Pons (tissue), 1 donor: ENCODE results near the gene SCN4A.
"Not testable (repeated sequence)": the region's sequence is repeated elsewhere in the genome, so short reads cannot be mapped to it uniquely, and the experiment has no call there.

Experiments
- DNase-seq: peaks from one replicate; pipeline ENCODE4 v3.0.0-alpha.2; 2016; ENCODE audit warnings: low spot score

The SCN4A gene

GRCh38 chr17:63916566-63917185, 56.0 kb downstream of the SCN4A start:
- DNase-seq, result no peak

- DNase-seq, result not testable (repeated sequence)
These were observed 57.0 kb downstream of the SCN4A start for GRCh38 chr17:63915753-63916152.

- no peak for DNase-seq
These were observed 58.2 kb downstream of the SCN4A start for GRCh38 chr17:63914471-63914870.

- no peak for DNase-seq
These were observed 61.0 kb downstream of the SCN4A start for GRCh38 chr17:63911657-63912100.

- no peak for DNase-seq
These were observed 61.6 kb downstream of the SCN4A start, which contains the start of gene CSHL1 for GRCh38 chr17:63911041-63911635. Gene CSHL1 (minus strand): TSS chr17:63911258. CDS start chr17:63911196, 62 bp downstream.

GRCh38 chr17:63910096-63910495, 62.6 kb downstream of the SCN4A start:
- DNase-seq, result no peak

DNA sequence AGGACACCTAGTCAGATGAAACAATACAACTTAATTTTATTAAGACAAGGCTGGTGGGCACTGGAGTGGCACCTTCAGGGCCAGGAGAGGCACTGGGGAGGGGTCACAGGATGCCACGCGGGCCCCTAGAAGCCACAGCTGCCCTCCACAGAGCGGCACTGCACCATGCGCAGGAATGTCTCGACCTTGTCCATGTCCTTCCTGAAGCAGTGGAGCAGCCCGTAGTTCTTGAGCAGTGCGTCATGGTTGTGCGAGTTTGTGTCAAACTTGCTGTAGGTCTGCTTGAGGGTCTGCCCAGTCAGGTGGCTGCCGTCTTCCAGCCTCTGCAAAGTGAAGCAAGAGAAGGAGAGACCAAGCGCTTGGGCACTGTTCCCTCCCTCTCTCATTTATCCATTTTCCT, 63.1 kb downstream of the SCN4A start:
- DNase-seq, result not testable (repeated sequence)

DNA sequence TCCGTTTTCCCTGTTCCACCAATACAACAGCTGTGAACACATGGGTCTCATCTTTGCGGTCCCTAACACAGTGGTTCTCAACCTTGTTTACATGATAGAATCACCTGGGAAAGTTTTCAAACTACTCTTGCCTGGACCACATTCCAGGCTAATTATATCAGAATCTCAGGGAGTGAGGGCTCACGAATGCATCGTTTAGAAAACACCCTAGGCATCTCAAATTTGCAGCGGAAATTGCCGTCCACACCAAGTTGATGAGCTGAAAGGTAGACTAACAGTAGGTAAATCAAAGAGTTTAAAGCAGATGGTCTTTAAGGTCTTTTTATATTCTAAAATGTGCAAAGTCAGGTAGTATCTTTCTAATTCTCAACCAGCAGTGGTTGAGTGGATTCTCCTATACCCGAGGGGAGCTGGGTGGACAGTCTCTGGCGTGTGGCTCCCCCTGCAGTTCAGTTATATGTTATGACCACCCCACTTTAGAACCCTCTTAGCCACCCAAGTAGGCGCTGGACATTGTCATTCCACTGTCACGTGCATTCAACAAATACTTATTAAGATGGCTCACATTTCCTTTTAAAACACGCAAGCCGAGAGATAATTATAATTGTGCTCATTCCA, 65.4 kb downstream of the SCN4A start:
- DNase-seq, result not testable (repeated sequence)

DNA sequence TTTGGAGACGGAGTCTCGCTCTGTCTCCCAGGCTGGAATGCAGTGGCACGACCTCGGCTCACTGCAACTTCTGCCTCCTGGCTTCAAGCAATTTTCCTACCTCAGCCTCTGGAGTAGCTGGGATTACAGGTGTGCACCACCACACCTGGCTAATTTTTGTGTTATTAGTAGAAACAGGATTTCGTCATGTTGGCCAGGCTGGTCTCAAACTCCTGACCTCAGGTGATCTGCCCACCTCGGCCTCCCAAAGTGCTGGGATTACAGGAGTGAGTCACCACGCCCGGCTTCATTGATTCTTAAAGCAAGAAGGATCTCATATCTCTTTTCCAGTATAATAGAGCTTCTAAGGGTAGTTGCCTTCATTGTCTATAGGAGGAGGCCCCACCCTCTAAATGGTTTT, 67.9 kb downstream of the SCN4A start:
- not testable (repeated sequence) for DNase-seq

- not testable (repeated sequence) for DNase-seq
These were observed 68.9 kb downstream of the SCN4A start for GRCh38 chr17:63903787-63904201.

DNA sequence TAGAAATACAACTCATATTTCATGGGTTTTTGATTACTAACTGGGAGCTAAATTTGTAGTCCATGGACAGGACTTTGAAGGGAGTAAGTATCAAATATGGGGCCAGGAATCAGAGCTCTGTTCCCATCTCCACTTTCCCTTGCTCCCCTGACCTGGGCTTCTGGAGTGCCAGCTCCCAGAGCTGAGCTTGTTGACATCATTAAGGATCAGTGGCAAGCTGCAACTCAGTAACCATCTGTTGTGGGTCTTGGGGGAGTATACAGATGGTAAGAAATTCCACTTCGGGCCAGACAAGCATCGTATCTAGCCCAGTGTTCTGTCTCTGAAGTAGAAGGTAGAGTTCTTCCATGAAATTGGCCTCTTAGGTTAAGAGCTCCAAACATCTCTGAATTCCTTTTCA, 70.7 kb downstream of the SCN4A start:
- DNase-seq, result not testable (repeated sequence)

GRCh38 chr17:63898899-63899798, 73.6 kb downstream of the SCN4A start:
- DNase-seq, result not testable (repeated sequence)

- not testable (repeated sequence) for DNase-seq
These were observed 76.0 kb downstream of the SCN4A start, which contains the start of gene CSH1 for GRCh38 chr17:63896524-63897354. Gene CSH1 (minus strand): TSS chr17:63896574. CDS start chr17:63896511, 63 bp downstream.

GRCh38 chr17:63894821-63895220, 77.9 kb downstream of the SCN4A start:
- not testable (repeated sequence) for DNase-seq

DNA sequence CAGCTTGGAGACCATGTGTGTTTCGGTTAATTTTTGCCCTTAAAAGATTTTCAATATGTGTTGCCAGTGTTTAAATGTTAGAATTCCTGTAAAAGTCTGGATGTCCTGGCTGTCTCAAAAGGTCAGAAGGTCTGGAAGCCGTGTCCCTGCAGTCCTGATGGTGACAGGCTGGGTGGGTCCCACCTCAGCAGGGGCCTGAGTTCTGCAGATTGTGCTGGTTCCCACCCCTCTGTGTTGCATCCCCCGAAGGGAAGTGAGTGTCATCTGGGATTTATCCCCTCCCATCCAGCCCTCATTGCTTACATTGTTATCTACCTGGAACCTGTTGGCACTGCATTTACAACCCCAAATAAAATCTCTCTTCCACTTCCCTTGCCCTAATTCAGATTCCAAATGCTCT, 78.7 kb downstream of the SCN4A start:
- not testable (repeated sequence) for DNase-seq

- DNase-seq, result not testable (repeated sequence)
These were observed 80.2 kb downstream of the SCN4A start for GRCh38 chr17:63892316-63893037.

DNA sequence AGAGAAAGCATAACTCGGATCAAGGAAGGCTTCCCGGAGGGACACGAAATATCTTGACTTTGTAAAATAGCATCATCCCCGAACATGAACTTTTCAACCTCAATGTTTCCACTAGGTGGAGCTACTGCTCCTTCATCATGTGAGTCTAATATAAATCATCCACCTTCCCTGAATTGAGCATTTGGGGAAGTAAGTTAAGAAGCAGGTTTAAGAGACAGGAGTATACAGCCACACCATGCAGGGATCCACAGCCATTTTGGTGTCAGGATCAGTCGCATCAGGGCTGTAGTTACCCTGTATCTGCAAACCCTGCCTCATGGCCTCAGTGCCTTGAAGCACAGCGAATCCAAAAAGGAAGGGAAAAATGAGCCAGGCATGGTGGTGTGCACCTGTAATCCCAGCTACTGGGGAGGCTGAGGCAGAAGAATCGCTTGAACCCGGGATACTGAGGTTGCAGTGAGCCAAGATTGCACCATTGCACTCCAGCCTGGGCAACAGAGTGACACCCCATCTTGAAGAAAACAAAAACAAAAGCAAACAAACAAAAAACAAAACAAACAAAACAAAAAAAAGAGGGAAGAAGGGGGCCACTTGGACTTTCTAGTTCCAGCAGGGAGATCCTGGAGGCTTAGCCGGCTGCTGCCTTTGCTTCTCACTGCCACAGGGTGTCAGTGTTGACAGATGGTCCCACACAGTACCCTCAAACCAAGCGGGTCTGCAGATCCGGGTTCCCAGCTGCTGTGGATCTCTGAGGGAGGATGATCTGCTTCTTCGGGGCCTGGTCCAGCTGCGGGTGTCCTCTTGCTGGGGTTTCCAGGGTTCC, 83.5 kb downstream of the SCN4A start:
- peak; percentile 18 for DNase-seq
